Upper lobe of right lung (tissue), 1 donor: ENCODE results near the gene FARP1. TPM values are rescaled to one million over a fixed set of nuclear protein-coding genes. Genes with fewer than 3 reads are reported as not detected.

Experiments used
- ATAC-seq: fragments of 200-7000 bp; cut with Tn5 transposase; one replicate; pipeline ENCODE4 v1.9.1; 2020; ENCODE audit warnings: mild to moderate bottlenecking, moderate library complexity
- DNase-seq: peaks from one replicate; pipeline ENCODE4 v3.0.0-alpha.2; 2020
- H3K27ac ChIP-seq: fragments of 200-600 bp; one replicate; pipeline ENCODE4 v1.8.0; 2022
- H3K27me3 ChIP-seq: fragments of 200-600 bp; one replicate; pipeline ENCODE4 v1.8.0; 2022; ENCODE audit warnings: mild to moderate bottlenecking
- H3K36me3 ChIP-seq: fragments of 200-600 bp; one replicate; pipeline ENCODE4 v1.8.0; 2022
- H3K4me1 ChIP-seq: fragments of 200-600 bp; one replicate; pipeline ENCODE4 v1.8.0; 2022
- H3K4me3 ChIP-seq: fragments of 200-600 bp; one replicate; pipeline ENCODE4 v1.8.0; 2022; ENCODE audit warnings: mild to moderate bottlenecking
- H3K9me3 ChIP-seq: fragments of 200-600 bp; one replicate; pipeline ENCODE4 v1.8.0; 2022
- CTCF ChIP-seq: fragments of 200-600 bp; IDR thresholded peaks from one replicate; pipeline ENCODE4 v1.8.0; 2022; ENCODE audit warnings: antibody characterized with exemption
- intact Hi-C: fragments of 100-400 bp; cut with DNase I; formaldehyde crosslinking; loops from one replicate; pipeline ENCODE4 v1.11.0; 2022
- total RNA-seq: library from RNA; stranded (reverse); fragmentation: NEBNext Ultra II Directional; extraction: Animal tissue kit (Norgen Biotek cat#: 25700); gene quantifications from one replicate; pipeline ENCODE4 v1.2.1, GENCODE V29; 2021
- donor health status: DM: no; HTN: yes; CAD: no; lungs with severe emphysema.

FARP1 gene
- total RNA-seq, 1 donor from 2014 or later, result 95.9 TPM

- no peak overlapping the region for H3K27ac ChIP-seq
- intact Hi-C loops, result no loop called here
- H3K27me3 ChIP-seq, result no peaks in the 10 kb centered on the region
- ATAC-seq, result no peak
- no peaks in the 10 kb centered on the region for H3K36me3 ChIP-seq
- no peak overlapping the region for H3K4me3 ChIP-seq
- no peak for TF ChIP-seq CTCF
- no peaks in the 10 kb centered on the region for H3K9me3 ChIP-seq
- DNase-seq, result no peak
- no peaks in the 10 kb centered on the region for H3K4me1 ChIP-seq
These were observed 89.6 kb downstream of the FARP1 start for GRCh38 chr13:98232456-98232855.

DNA sequence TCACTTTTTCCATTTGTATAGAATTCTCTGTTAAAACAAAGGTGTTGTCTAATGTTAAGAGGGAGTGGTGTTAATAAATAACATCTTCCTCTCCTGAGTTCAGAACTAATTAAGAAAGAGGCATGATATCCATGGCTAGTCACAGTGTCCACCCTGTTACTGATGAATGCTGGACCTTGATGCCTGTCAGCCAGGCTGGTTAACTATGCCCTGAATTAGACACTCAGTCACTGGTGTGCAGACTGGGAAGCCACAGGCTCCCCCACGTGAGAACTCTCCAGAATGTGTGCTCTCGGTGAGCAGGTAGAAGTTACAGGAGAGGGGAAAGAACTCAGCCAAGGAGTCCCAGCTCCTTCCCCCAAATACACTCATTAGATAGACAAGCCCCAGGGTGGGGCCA, 90.2 kb downstream of the FARP1 start:
- Histone ChIP-seq H3K4me1 (no peaks in the 10 kb centered on the region), H3K4me3 (no peak overlapping the region), H3K27me3 (no peaks in the 10 kb centered on the region), H3K36me3 (no peaks in the 10 kb centered on the region), H3K27ac (no peak overlapping the region), H3K9me3 (no peaks in the 10 kb centered on the region)
- DNase-seq (no peak), ATAC-seq (peak; percentile 53)
- intact Hi-C loops, result no loop called here
- TF ChIP-seq CTCF, result no peak

GRCh38 chr13:98234348-98234747, 91.5 kb downstream of the FARP1 start:
- Histone ChIP-seq H3K27ac (no peak overlapping the region), H3K9me3 (no peaks in the 10 kb centered on the region), H3K4me3 (no peak overlapping the region), H3K36me3 (no peaks in the 10 kb centered on the region), H3K27me3 (no peaks in the 10 kb centered on the region), H3K4me1 (no peaks in the 10 kb centered on the region)
- no peak for TF ChIP-seq CTCF
- ATAC-seq (no peak), DNase-seq (no peak)
- intact Hi-C loops, result no loop called here

DNA sequence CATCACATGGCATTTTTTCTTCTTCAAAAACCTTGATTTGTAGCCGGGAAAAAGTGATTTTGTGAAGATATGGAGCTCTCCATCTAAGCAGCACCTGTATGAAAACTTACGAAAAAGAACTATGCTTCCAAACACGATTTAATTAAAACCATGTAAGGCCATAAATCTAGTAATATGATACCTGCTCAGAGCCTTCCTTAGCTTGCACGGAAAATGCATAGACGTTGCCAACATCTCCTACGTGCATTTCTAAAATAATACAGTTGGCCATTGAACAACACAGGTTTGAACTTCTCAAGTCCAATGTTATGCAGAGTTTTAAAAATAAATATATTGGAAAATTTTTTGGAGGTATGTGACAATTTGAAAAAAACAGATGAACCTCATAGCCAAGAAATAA, 93.3 kb downstream of the FARP1 start:
- Histone ChIP-seq H3K27ac (no peak overlapping the region), H3K27me3 (no peaks in the 10 kb centered on the region), H3K4me3 (no peak overlapping the region), H3K36me3 (no peaks in the 10 kb centered on the region), H3K9me3 (no peaks in the 10 kb centered on the region), H3K4me1 (no peaks in the 10 kb centered on the region)
- intact Hi-C loops, result no loop called here
- ATAC-seq (no peak), DNase-seq (no peak)
- TF ChIP-seq CTCF, result no peak

- Histone ChIP-seq H3K4me3 (no peak overlapping the region), H3K27me3 (no peaks in the 10 kb centered on the region), H3K4me1 (no peaks in the 10 kb centered on the region), H3K27ac (no peak overlapping the region), H3K9me3 (no peaks in the 10 kb centered on the region), H3K36me3 (no peaks in the 10 kb centered on the region)
- no peak for ATAC-seq
- intact Hi-C loops, result no loop called here
- TF ChIP-seq CTCF, result no peak
- DNase-seq, result no peak
These were observed 94.4 kb downstream of the FARP1 start for GRCh38 chr13:98237331-98237730.
